ENCODE measurements around the gene A1BG. TPM values are rescaled to one million over a fixed set of nuclear protein-coding genes. Genes with fewer than 3 reads are reported as not detected.

The A1BG gene
- total and polyA plus RNA-seq, 2 of the 8 experiments (the other 6 are each of a cell fraction or from before 2014, with no cell fraction given): 20.8 to 69.6 TPM

DNA sequence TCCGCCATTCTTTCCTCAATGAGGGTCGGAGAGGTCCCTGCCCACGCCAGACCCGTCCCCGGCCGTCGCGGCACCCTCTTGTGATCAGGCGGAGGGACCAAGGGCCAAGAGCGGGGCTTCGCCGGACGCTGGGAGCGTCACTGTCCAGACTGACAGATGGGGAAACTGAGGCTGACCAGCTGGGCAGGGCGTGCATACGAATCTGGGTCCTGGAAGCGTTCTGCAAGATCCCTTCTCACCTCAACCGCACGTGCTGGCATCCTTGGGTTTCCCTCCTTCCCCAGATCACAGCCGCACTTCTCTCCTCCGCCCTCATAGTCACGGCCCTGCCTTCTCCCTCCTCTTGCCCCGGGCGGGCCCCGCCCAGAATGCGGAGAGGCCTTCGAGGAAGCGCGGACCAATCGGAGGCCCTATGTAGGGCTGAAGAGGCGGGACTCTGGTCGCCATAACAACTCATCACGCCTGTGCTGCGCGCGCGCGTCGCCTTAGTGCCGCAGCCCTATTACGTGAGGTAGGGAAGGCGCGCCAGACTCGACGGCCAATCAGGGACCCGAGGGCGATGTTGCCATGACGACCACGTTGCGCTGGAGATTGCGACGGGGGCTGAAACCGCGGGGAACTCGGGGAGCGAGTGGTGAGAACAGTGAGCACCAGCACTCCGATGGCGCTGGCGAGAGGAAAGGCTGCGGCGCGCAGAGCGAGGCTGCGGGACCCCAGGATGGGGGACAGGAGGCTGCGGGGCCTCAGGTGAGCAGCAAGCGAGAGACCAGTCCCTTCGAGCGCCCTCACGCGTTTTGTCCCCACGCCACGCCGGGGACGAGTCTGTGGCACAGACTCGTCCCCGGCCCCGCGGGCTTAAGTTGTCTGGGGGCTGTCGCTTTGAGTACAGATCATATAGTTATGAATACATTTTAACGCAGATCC is 47.9 kb upstream of the A1BG start (continued):
- peak; percentile 20 for TF ChIP-seq ASH2L (IDR thresholded peaks at IDR 0.05; ENCODE audit: low read length)
- TF ChIP-seq GABPA (IDR thresholded peaks at IDR 0.05; ENCODE audit: borderline replicate concordance, insufficient read depth, low read length): no peak
- no peak for TF ChIP-seq NANOG (IDR thresholded peaks at IDR 0.05; ENCODE audit: insufficient read depth, low read depth, low read length, poor library complexity, severe bottlenecking)
- peak; percentile 58 for TF ChIP-seq TAF7 (optimal IDR thresholded peaks at IDR 0.05; ENCODE audit: borderline replicate concordance, low read depth, low read length)
- TF ChIP-seq CBX8 (IDR thresholded peaks at IDR 0.05; ENCODE audit: borderline replicate concordance, low read depth, low read length): no peak
- TF ChIP-seq, protein P1, sequence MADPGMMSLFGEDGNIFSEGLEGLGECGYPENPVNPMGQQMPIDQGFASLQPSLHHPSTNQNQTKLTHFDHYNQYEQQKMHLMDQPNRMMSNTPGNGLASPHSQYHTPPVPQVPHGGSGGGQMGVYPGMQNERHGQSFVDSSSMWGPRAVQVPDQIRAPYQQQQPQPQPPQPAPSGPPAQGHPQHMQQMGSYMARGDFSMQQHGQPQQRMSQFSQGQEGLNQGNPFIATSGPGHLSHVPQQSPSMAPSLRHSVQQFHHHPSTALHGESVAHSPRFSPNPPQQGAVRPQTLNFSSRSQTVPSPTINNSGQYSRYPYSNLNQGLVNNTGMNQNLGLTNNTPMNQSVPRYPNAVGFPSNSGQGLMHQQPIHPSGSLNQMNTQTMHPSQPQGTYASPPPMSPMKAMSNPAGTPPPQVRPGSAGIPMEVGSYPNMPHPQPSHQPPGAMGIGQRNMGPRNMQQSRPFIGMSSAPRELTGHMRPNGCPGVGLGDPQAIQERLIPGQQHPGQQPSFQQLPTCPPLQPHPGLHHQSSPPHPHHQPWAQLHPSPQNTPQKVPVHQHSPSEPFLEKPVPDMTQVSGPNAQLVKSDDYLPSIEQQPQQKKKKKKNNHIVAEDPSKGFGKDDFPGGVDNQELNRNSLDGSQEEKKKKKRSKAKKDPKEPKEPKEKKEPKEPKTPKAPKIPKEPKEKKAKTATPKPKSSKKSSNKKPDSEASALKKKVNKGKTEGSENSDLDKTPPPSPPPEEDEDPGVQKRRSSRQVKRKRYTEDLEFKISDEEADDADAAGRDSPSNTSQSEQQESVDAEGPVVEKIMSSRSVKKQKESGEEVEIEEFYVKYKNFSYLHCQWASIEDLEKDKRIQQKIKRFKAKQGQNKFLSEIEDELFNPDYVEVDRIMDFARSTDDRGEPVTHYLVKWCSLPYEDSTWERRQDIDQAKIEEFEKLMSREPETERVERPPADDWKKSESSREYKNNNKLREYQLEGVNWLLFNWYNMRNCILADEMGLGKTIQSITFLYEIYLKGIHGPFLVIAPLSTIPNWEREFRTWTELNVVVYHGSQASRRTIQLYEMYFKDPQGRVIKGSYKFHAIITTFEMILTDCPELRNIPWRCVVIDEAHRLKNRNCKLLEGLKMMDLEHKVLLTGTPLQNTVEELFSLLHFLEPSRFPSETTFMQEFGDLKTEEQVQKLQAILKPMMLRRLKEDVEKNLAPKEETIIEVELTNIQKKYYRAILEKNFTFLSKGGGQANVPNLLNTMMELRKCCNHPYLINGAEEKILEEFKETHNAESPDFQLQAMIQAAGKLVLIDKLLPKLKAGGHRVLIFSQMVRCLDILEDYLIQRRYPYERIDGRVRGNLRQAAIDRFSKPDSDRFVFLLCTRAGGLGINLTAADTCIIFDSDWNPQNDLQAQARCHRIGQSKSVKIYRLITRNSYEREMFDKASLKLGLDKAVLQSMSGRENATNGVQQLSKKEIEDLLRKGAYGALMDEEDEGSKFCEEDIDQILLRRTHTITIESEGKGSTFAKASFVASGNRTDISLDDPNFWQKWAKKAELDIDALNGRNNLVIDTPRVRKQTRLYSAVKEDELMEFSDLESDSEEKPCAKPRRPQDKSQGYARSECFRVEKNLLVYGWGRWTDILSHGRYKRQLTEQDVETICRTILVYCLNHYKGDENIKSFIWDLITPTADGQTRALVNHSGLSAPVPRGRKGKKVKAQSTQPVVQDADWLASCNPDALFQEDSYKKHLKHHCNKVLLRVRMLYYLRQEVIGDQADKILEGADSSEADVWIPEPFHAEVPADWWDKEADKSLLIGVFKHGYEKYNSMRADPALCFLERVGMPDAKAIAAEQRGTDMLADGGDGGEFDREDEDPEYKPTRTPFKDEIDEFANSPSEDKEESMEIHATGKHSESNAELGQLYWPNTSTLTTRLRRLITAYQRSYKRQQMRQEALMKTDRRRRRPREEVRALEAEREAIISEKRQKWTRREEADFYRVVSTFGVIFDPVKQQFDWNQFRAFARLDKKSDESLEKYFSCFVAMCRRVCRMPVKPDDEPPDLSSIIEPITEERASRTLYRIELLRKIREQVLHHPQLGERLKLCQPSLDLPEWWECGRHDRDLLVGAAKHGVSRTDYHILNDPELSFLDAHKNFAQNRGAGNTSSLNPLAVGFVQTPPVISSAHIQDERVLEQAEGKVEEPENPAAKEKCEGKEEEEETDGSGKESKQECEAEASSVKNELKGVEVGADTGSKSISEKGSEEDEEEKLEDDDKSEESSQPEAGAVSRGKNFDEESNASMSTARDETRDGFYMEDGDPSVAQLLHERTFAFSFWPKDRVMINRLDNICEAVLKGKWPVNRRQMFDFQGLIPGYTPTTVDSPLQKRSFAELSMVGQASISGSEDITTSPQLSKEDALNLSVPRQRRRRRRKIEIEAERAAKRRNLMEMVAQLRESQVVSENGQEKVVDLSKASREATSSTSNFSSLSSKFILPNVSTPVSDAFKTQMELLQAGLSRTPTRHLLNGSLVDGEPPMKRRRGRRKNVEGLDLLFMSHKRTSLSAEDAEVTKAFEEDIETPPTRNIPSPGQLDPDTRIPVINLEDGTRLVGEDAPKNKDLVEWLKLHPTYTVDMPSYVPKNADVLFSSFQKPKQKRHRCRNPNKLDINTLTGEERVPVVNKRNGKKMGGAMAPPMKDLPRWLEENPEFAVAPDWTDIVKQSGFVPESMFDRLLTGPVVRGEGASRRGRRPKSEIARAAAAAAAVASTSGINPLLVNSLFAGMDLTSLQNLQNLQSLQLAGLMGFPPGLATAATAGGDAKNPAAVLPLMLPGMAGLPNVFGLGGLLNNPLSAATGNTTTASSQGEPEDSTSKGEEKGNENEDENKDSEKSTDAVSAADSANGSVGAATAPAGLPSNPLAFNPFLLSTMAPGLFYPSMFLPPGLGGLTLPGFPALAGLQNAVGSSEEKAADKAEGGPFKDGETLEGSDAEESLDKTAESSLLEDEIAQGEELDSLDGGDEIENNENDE (IDR thresholded peaks at IDR 0.05; ENCODE audit: insufficient replicate concordance, low read length): no peak
- no peak for TF ChIP-seq ZNF274 (IDR thresholded peaks at IDR 0.05; ENCODE audit: borderline replicate concordance, extremely low read depth, low read length)
- TF ChIP-seq, protein P2, sequence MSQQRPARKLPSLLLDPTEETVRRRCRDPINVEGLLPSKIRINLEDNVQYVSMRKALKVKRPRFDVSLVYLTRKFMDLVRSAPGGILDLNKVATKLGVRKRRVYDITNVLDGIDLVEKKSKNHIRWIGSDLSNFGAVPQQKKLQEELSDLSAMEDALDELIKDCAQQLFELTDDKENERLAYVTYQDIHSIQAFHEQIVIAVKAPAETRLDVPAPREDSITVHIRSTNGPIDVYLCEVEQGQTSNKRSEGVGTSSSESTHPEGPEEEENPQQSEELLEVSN (IDR thresholded peaks at IDR 0.05): peak; percentile 99
